NCI-H1930 (cell line): Measurements from ENCODE around the gene TMCO4.

ENCODE experiments used
- DNase-seq, 2 experiments: peaks; one replicate each; lab custom pipeline; 2025; lab: John Stamatoyannopoulos, UW

TMCO4 gene

GRCh38 chr1:19749685-19750084 lies 50.0 kb downstream of the TMCO4 start:
- DNase-seq, result no peak

- no peak for DNase-seq
These were observed 52.0 kb downstream of the TMCO4 start for GRCh38 chr1:19747761-19748160.

- no peak for DNase-seq
These were observed 54.8 kb downstream of the TMCO4 start for GRCh38 chr1:19744886-19745285.

- DNase-seq, result no peak
These were observed 55.4 kb downstream of the TMCO4 start for GRCh38 chr1:19744335-19744743.

- no peak for DNase-seq
These were observed 55.9 kb downstream of the TMCO4 start for GRCh38 chr1:19743793-19744192.

GRCh38 chr1:19743180-19743579 lies 56.5 kb downstream of the TMCO4 start:
- no peak for DNase-seq

- DNase-seq, result no peak
These were observed 60.1 kb downstream of the TMCO4 start for GRCh38 chr1:19739628-19740027.

GRCh38 chr1:19738669-19739068 lies 61.0 kb downstream of the TMCO4 start:
- no peak for DNase-seq

GRCh38 chr1:19738076-19738475 lies 61.6 kb downstream of the TMCO4 start:
- no peak for DNase-seq

GRCh38 chr1:19737104-19737825 lies 62.5 kb downstream of the TMCO4 start:
- DNase-seq, result no peak

- DNase-seq, result no peak
These were observed 64.1 kb downstream of the TMCO4 start for GRCh38 chr1:19735440-19736127.

GRCh38 chr1:19734472-19734999 lies 65.2 kb downstream of the TMCO4 start:
- DNase-seq, result no peak

GRCh38 chr1:19734056-19734455 lies 65.7 kb downstream of the TMCO4 start:
- DNase-seq, result no peak

- no peak for DNase-seq
These were observed 66.1 kb downstream of the TMCO4 start for GRCh38 chr1:19733615-19734014.

- DNase-seq, result no peak
These were observed 68.3 kb downstream of the TMCO4 start for GRCh38 chr1:19731311-19731821.

GRCh38 chr1:19730793-19731192 lies 68.9 kb downstream of the TMCO4 start:
- no peak for DNase-seq

GRCh38 chr1:19730232-19730631 lies 69.5 kb downstream of the TMCO4 start:
- no peak for DNase-seq

- DNase-seq, result no peak
These were observed 71.1 kb downstream of the TMCO4 start for GRCh38 chr1:19728413-19729145.

- DNase-seq, result no peak
These were observed 74.1 kb downstream of the TMCO4 start for GRCh38 chr1:19725606-19726005.

GRCh38 chr1:19723874-19724273 lies 75.8 kb downstream of the TMCO4 start:
- no peak for DNase-seq

- DNase-seq, result no peak
These were observed 78.7 kb downstream of the TMCO4 start for GRCh38 chr1:19720973-19721372.

- no peak for DNase-seq
These were observed 79.5 kb downstream of the TMCO4 start for GRCh38 chr1:19720174-19720573.

- DNase-seq, result no peak
These were observed 82.2 kb downstream of the TMCO4 start for GRCh38 chr1:19717467-19717866.
